Neuronal stem cell (in vitro differentiated cells): ENCODE data around the gene PYDC1. TPM values are rescaled to one million over a fixed set of nuclear protein-coding genes. Genes with fewer than 3 reads are reported as not detected.

Experiments used
- small RNA-seq: library from polyadenylated mRNA; stranded (forward); fragments of <200 nt; extraction: miRNeasy Mini kit (QIAGEN cat#:217004); gene quantifications from one replicate; pipeline ENCODE3, GENCODE V24; 2013; ENCODE audit not compliant: insufficient read depth

The PYDC1 gene

Small RNAs within 50 kb of the gene (small RNA-seq; reads per million reads assigned to genes)
- gene NDUFA3P6 = not detected
